Measurements from ENCODE around the gene TCF7. TPM values are rescaled to one million over a fixed set of nuclear protein-coding genes. Genes with fewer than 3 reads are reported as not detected.

The TCF7 gene
- total and polyA plus RNA-seq, 2 of the 13 experiments (the other 11 are each of a cell fraction or from before 2014, with no cell fraction given) = 6.3 to 6.8 TPM

DNA sequence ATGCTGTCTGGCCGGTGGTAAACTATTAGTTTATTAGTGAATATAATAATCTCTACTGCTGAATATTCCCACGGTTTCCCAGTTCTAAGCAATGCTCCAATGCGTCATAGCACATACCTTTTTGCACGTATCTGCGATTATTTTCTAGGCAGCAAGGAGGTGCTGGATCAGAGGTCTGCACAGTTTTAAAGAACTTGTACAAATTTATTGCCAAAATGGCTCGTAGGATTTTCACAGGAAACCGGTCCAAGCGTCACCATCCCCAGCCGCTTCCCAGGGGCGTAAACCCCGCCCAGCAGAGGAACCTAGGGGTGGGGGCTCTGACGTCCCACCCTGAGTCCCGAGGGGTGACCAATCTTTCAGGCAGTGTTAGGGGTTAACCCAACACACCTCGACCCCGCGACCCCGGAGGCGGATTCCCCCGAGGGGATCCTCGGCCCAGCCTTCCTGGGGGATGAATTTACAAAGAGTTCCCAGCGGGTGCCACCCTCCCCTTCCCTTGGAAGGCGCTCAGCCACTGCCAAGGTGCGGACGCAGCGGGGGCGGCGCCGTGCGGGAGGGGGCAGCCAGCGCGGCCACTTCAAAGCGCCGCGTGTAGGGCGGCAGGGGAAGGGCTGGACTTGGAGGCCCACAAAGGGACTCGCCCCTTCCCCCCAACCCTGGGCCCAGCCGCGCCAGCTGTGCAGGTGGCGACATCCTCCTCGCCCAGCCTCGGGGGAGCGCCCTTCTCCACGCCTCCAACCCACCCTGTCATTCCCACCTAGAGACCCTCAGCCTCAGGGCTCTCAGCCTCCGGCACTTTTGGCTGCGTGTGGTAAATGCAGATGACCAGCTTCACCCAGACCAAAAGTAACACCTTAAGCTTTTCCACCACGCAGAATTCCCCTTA lies 43.5 kb upstream of the TCF7 start (continued):
- TF ChIP-seq SCMH1 (CRISPR knock-in tag; IDR thresholded peaks at IDR 0.05; ENCODE audit: borderline replicate concordance) (no peak), ZNF773 (CRISPR knock-in tag; IDR thresholded peaks at IDR 0.05; ENCODE audit: borderline replicate concordance) (no peak), LCORL (IDR thresholded peaks at IDR 0.05) (no peak), LCORL (CRISPR knock-in tag; IDR thresholded peaks at IDR 0.05) (peak; percentile 67; the same call in 1 of the 2 replicates), GTF3A (CRISPR knock-in tag; conservative IDR thresholded peaks at IDR 0.05) (no peak), PRPF4 (IDR thresholded peaks at IDR 0.05; ENCODE audit: low read depth, low read length, poor library complexity, severe bottlenecking) (no peak), EHMT2 (IDR thresholded peaks at IDR 0.05; ENCODE audit: borderline replicate concordance, low read depth, low read length) (no peak), MTF1 (CRISPR knock-in tag; IDR thresholded peaks at IDR 0.05) (no peak), ZNF598 (CRISPR knock-in tag; IDR thresholded peaks at IDR 0.05; ENCODE audit: borderline replicate concordance) (no peak; the same call in 1 of the 2 replicates)
- TF ChIP-seq, protein P1, sequence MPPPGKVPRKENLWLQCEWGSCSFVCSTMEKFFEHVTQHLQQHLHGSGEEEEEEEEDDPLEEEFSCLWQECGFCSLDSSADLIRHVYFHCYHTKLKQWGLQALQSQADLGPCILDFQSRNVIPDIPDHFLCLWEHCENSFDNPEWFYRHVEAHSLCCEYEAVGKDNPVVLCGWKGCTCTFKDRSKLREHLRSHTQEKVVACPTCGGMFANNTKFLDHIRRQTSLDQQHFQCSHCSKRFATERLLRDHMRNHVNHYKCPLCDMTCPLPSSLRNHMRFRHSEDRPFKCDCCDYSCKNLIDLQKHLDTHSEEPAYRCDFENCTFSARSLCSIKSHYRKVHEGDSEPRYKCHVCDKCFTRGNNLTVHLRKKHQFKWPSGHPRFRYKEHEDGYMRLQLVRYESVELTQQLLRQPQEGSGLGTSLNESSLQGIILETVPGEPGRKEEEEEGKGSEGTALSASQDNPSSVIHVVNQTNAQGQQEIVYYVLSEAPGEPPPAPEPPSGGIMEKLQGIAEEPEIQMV (CRISPR knock-in tag; IDR thresholded peaks at IDR 0.05; ENCODE audit: low read depth) = no peak
- TF ChIP-seq, protein P2, sequence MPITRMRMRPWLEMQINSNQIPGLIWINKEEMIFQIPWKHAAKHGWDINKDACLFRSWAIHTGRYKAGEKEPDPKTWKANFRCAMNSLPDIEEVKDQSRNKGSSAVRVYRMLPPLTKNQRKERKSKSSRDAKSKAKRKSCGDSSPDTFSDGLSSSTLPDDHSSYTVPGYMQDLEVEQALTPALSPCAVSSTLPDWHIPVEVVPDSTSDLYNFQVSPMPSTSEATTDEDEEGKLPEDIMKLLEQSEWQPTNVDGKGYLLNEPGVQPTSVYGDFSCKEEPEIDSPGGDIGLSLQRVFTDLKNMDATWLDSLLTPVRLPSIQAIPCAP (CRISPR knock-in tag; IDR thresholded peaks at IDR 0.05; ENCODE audit: low read depth) = no peak
- TF ChIP-seq, protein P3, sequence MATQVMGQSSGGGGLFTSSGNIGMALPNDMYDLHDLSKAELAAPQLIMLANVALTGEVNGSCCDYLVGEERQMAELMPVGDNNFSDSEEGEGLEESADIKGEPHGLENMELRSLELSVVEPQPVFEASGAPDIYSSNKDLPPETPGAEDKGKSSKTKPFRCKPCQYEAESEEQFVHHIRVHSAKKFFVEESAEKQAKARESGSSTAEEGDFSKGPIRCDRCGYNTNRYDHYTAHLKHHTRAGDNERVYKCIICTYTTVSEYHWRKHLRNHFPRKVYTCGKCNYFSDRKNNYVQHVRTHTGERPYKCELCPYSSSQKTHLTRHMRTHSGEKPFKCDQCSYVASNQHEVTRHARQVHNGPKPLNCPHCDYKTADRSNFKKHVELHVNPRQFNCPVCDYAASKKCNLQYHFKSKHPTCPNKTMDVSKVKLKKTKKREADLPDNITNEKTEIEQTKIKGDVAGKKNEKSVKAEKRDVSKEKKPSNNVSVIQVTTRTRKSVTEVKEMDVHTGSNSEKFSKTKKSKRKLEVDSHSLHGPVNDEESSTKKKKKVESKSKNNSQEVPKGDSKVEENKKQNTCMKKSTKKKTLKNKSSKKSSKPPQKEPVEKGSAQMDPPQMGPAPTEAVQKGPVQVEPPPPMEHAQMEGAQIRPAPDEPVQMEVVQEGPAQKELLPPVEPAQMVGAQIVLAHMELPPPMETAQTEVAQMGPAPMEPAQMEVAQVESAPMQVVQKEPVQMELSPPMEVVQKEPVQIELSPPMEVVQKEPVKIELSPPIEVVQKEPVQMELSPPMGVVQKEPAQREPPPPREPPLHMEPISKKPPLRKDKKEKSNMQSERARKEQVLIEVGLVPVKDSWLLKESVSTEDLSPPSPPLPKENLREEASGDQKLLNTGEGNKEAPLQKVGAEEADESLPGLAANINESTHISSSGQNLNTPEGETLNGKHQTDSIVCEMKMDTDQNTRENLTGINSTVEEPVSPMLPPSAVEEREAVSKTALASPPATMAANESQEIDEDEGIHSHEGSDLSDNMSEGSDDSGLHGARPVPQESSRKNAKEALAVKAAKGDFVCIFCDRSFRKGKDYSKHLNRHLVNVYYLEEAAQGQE (IDR thresholded peaks at IDR 0.05; ENCODE audit: borderline replicate concordance in 1 of 2, low read depth in 1 of 2, low read length in 2 of 2) = no peak
- TF ChIP-seq, protein P4, sequence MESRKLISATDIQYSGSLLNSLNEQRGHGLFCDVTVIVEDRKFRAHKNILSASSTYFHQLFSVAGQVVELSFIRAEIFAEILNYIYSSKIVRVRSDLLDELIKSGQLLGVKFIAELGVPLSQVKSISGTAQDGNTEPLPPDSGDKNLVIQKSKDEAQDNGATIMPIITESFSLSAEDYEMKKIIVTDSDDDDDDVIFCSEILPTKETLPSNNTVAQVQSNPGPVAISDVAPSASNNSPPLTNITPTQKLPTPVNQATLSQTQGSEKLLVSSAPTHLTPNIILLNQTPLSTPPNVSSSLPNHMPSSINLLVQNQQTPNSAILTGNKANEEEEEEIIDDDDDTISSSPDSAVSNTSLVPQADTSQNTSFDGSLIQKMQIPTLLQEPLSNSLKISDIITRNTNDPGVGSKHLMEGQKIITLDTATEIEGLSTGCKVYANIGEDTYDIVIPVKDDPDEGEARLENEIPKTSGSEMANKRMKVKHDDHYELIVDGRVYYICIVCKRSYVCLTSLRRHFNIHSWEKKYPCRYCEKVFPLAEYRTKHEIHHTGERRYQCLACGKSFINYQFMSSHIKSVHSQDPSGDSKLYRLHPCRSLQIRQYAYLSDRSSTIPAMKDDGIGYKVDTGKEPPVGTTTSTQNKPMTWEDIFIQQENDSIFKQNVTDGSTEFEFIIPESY (CRISPR knock-in tag; IDR thresholded peaks at IDR 0.05) = peak; percentile 54; the same call in 1 of the 2 replicates
- TF ChIP-seq, protein P5, sequence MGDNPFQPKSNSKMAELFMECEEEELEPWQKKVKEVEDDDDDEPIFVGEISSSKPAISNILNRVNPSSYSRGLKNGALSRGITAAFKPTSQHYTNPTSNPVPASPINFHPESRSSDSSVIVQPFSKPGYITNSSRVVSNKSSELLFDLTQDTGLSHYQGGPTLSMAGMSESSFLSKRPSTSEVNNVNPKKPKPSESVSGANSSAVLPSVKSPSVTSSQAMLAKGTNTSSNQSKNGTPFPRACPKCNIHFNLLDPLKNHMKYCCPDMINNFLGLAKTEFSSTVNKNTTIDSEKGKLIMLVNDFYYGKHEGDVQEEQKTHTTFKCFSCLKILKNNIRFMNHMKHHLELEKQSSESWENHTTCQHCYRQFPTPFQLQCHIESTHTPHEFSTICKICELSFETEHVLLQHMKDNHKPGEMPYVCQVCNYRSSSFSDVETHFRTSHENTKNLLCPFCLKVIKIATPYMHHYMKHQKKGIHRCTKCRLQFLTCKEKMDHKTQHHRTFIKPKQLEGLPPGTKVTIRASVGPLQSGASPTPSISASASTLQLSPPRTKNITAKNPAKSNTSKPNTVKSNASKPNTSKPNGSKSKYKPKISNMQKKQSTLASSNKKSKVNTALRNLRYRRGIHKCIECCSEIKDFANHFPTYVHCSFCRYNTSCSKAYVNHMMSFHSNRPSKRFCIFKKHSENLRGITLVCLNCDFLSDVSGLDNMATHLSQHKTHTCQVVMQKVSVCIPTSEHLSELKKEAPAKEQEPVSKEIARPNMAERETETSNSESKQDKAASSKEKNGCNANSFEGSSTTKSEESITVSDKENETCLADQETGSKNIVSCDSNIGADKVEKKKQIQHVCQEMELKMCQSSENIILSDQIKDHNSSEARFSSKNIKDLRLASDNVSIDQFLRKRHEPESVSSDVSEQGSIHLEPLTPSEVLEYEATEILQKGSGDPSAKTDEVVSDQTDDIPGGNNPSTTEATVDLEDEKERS (CRISPR knock-in tag; IDR thresholded peaks at IDR 0.05) = peak; percentile 70; the same call in 1 of the 2 replicates

Data from HepG2 (cell line).